Measurements from ENCODE around the gene MRPL46. TPM values are rescaled to one million over a fixed set of nuclear protein-coding genes. Genes with fewer than 3 reads are reported as not detected.
"Not testable (repeated sequence)": the region's sequence is repeated elsewhere in the genome, so short reads cannot be mapped to it uniquely, and the experiment has no call there.

The MRPL46 gene
- total RNA-seq, 1 experiment from 2014 or later = 44.2 TPM

GRCh38 chr15:88470625-88471372, 3.6 kb upstream of the MRPL46 start:
- Histone ChIP-seq H3K9me3 (ENCODE audit: low read depth, low read length, poor library complexity, severe bottlenecking) (no peaks in the 10 kb centered on the region), H3K27me3 (replicated peaks; ENCODE audit: insufficient read depth, low read depth, low read length, poor library complexity) (no peaks in the 10 kb centered on the region), H3K4me3 (ENCODE audit: low read depth, low read length, poor library complexity, severe bottlenecking) (no peak overlapping the region), H3K27ac (ENCODE audit: low read depth, low read length, poor library complexity, severe bottlenecking) (no peak overlapping the region), H3K4me1 (ENCODE audit: insufficient read depth, low read length, poor library complexity, severe bottlenecking) (no peaks in the 10 kb centered on the region), H3K36me3 (ENCODE audit: insufficient read depth, low read length, poor library complexity, severe bottlenecking) (peaks cover 20% of the 10 kb centered on the region)
- intact Hi-C loops (cut with micrococcal nuclease; ENCODE audit: unreplicated experiment) = no loop called here
- TF ChIP-seq CTCF (conservative IDR thresholded peaks at IDR 0.05; ENCODE audit: low read depth, low read length) (0 out of 2 replicates have a peak, but pooled peaks have one; percentile 10), EZH2 (IDR thresholded peaks at IDR 0.05; ENCODE audit: borderline replicate concordance, low read depth, low read length, poor library complexity, severe bottlenecking) (no peak)
- CTCF ChIA-PET = no interaction called here
- POLR2A ChIA-PET (ENCODE audit: low non-redundant PET) = no interaction called here
- no TSS peak for BruUV-seq (replicated peaks)
- no peak for DNase-seq (ENCODE audit: low spot score)

- TF ChIP-seq CTCF (conservative IDR thresholded peaks at IDR 0.05; ENCODE audit: low read depth, low read length) (no peak), EZH2 (IDR thresholded peaks at IDR 0.05; ENCODE audit: borderline replicate concordance, low read depth, low read length, poor library complexity, severe bottlenecking) (no peak)
- CTCF ChIA-PET = interaction anchor here (0.7 kb wide), 1 partner anchor 15 kb away, joined by 4 read pairs; no protein-coding TSS in a partner anchor
- intact Hi-C loops (cut with micrococcal nuclease; ENCODE audit: unreplicated experiment) = no loop called here
- Histone ChIP-seq H3K9me3 (ENCODE audit: low read depth, low read length, poor library complexity, severe bottlenecking) (no peaks in the 10 kb centered on the region), H3K4me3 (ENCODE audit: low read depth, low read length, poor library complexity, severe bottlenecking) (no peak overlapping the region), H3K4me1 (ENCODE audit: insufficient read depth, low read length, poor library complexity, severe bottlenecking) (no peaks in the 10 kb centered on the region), H3K27ac (ENCODE audit: low read depth, low read length, poor library complexity, severe bottlenecking) (no peak overlapping the region), H3K36me3 (ENCODE audit: insufficient read depth, low read length, poor library complexity, severe bottlenecking) (peaks cover 28% of the 10 kb centered on the region), H3K27me3 (replicated peaks; ENCODE audit: insufficient read depth, low read depth, low read length, poor library complexity) (no peaks in the 10 kb centered on the region)
- no TSS peak for BruUV-seq (replicated peaks)
- DNase-seq (ENCODE audit: low spot score) = no peak
- POLR2A ChIA-PET (ENCODE audit: low non-redundant PET) = no interaction called here
These were observed 2.1 kb upstream of the MRPL46 start for GRCh38 chr15:88469321-88469720.

- CTCF ChIA-PET = interaction anchor here (0.7 kb wide), 1 partner anchor 14 kb away, joined by 4 read pairs; no protein-coding TSS in a partner anchor
- DNase-seq (ENCODE audit: low spot score); intact Hi-C loops (cut with micrococcal nuclease; ENCODE audit: unreplicated experiment); H3K27ac ChIP-seq (ENCODE audit: low read depth, low read length, poor library complexity, severe bottlenecking); H3K27me3 ChIP-seq (replicated peaks; ENCODE audit: insufficient read depth, low read depth, low read length, poor library complexity); BruUV-seq (replicated peaks); H3K4me1 ChIP-seq (ENCODE audit: insufficient read depth, low read length, poor library complexity, severe bottlenecking); H3K9me3 ChIP-seq (ENCODE audit: low read depth, low read length, poor library complexity, severe bottlenecking); POLR2A ChIA-PET (ENCODE audit: low non-redundant PET): not testable (repeated sequence)
- Histone ChIP-seq H3K4me3 (ENCODE audit: low read depth, low read length, poor library complexity, severe bottlenecking) (peak overlapping the region; percentile 82), H3K36me3 (ENCODE audit: insufficient read depth, low read length, poor library complexity, severe bottlenecking) (peaks cover 34% of the 10 kb centered on the region)
These were observed 1.5 kb upstream of the MRPL46 start for GRCh38 chr15:88468721-88469120.
